HUES6 (cell line): Measurements from ENCODE around the gene ADGRD2.

Source experiments
- H3K27ac ChIP-seq: 2 replicates; pipeline ENCODE4 v1.7.0; 2013; ENCODE audit warnings: low read depth, mild to moderate bottlenecking, low read length, inconsistent platforms
- H3K27me3 ChIP-seq: 2 replicates; pipeline ENCODE4 v1.6.1; 2013; ENCODE audit warnings: low read length; ENCODE audit not compliant: control insufficient read depth, insufficient read depth
- H3K36me3 ChIP-seq: 2 replicates; pipeline ENCODE4 v1.6.1; 2013; ENCODE audit warnings: low read length; ENCODE audit not compliant: control insufficient read depth, insufficient read depth
- H3K4me1 ChIP-seq: 2 replicates; pipeline ENCODE4 v1.6.1; 2013; ENCODE audit warnings: low read length; ENCODE audit not compliant: control insufficient read depth, insufficient read depth
- H3K4me3 ChIP-seq: 2 replicates; pipeline ENCODE4 v1.5.1; 2013; ENCODE audit warnings: low read depth, low read length
- H3K9ac ChIP-seq: one replicate; pipeline ENCODE4 v1.6.1; 2013; ENCODE audit warnings: mild to moderate bottlenecking, low read length
- H3K9me3 ChIP-seq: 2 replicates; pipeline ENCODE4 v1.6.1; 2013; ENCODE audit warnings: low read depth, low read length; ENCODE audit not compliant: control insufficient read depth, insufficient read depth

ADGRD2 gene

DNA sequence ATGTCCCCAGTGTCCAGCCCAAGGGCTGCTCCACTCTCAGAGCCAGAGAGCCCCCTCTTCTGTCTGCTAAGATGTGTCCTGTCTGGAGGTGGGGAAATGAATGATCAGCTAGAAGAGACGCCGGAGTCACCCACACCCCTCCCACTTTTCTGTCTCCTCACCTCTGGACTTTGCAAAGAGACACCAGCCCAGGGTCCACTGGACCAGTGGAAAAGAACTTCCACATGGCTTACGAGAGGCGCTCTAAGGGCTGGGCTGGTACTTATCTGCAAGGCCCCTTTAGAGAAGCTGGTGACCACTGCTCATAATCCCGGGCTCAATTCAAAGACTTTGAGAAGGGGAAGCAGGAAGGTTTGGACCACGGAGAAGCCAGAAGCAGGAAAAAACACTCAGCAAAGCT lies 47.8 kb downstream of the ADGRD2 start:
- Histone ChIP-seq H3K9me3 (no peaks in the 10 kb centered on the region), H3K4me3 (no peak overlapping the region), H3K9ac (no peak overlapping the region), H3K4me1 (peaks cover 14% of the 10 kb centered on the region; the same call in 1 of the 2 replicates), H3K27me3 (peaks cover 45% of the 10 kb centered on the region), H3K36me3 (no peaks in the 10 kb centered on the region), H3K27ac (no peak overlapping the region)

DNA sequence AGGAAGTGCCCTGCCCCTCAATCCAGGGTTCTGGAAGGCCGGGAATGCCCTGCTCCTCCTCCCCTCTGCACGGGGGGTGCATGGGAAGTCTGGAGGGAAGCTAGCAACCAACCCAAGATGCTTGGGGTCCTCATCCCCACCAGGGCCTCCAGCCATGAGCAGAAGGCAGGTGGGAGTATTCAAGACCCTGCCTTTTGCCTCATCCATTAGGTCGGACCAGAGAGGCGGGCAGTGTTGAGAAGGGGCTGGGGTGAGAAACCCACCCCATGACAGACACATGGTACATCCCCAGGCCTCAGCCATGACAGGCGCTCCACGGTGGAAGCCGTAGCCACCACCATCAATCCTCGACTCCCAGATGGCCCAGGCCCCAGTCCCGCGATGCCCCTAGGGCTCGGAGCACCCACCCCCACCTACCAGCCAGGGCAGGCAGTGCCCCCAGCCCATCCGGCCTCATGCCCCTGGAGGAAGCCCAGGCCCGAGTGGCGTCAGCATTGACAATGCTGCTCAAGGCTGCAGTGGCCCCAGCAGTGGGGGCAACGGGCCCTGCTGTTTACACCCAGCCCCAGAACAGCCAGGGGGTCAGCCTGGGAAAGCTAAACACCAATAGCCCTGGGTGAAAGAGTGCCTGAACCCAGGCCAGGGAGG lies 48.4 kb downstream of the ADGRD2 start:
- Histone ChIP-seq H3K9me3 (no peaks in the 10 kb centered on the region), H3K27me3 (peaks cover 51% of the 10 kb centered on the region), H3K27ac (no peak overlapping the region), H3K4me3 (no peak overlapping the region), H3K4me1 (peaks cover 16% of the 10 kb centered on the region; the same call in 1 of the 2 replicates), H3K9ac (no peak overlapping the region), H3K36me3 (no peaks in the 10 kb centered on the region)

DNA sequence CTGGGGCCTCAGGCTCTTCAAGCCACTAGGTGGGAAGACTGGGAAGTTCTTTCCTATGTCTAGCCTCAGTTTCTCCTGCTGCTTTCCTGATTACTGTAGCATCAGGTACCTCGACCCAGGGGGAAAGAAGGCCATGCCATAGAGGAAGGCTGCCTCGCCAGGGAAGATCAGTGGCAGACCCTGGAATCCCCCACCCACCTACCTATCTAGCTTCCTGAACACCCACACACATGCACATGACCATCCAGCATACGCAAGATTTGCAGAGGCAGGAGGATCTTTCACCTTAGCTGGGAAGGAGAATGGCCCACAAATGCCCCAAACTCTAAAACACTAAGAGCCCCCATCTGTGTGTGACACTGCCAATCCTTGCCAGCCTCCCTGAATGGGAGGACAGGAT lies 49.0 kb downstream of the ADGRD2 start:
- H3K9me3 ChIP-seq: no peaks in the 10 kb centered on the region
- peaks cover 16% of the 10 kb centered on the region; the same call in 1 of the 2 replicates for H3K4me1 ChIP-seq
- H3K4me3 ChIP-seq: no peak overlapping the region
- H3K36me3 ChIP-seq: no peaks in the 10 kb centered on the region
- H3K27ac ChIP-seq: no peak overlapping the region
- no peak overlapping the region for H3K9ac ChIP-seq
- peaks cover 57% of the 10 kb centered on the region for H3K27me3 ChIP-seq

DNA sequence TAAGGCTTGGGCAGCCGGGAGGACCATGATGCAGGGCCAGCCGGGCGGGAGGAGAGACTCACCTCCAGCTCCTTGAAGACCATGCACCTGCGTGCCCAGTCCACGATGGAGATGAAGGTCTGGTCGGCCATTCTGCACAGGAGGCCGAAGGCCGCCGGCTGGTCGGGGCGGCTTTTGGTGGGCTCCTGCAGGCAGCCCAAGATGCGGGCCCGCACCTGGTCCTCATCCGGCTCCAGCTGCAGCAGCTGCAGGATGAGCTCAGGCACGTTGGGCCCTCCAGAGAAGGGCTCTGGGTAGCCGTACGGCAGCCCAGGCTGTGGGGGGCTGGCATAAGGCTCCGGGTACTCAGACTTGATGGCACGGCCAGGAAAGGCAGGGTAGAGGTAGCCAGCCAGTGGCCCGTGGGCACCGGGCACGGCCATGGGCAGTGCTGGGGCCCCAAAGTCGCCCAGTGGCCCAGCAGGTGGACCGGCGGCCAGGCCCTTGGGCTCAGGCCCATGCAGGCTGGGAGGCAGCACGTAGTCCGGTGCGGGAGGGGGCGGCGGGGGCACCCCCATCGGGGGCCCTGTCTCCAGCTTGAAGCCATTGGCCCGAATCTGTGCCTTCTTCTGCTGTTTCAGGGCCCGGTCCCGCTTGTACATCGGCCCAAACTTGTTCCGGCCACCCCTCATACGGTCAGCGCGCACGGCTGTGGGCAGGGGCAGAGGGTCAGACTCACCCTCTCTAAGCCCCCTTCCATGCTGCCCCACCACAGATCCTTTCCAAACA lies 50.0 kb downstream of the ADGRD2 start:
- Histone ChIP-seq H3K4me1 (peaks cover 16% of the 10 kb centered on the region; the same call in 1 of the 2 replicates), H3K27me3 (peaks cover 65% of the 10 kb centered on the region), H3K27ac (no peak overlapping the region), H3K36me3 (no peaks in the 10 kb centered on the region), H3K9me3 (no peaks in the 10 kb centered on the region), H3K4me3 (no peak overlapping the region), H3K9ac (no peak overlapping the region)

DNA sequence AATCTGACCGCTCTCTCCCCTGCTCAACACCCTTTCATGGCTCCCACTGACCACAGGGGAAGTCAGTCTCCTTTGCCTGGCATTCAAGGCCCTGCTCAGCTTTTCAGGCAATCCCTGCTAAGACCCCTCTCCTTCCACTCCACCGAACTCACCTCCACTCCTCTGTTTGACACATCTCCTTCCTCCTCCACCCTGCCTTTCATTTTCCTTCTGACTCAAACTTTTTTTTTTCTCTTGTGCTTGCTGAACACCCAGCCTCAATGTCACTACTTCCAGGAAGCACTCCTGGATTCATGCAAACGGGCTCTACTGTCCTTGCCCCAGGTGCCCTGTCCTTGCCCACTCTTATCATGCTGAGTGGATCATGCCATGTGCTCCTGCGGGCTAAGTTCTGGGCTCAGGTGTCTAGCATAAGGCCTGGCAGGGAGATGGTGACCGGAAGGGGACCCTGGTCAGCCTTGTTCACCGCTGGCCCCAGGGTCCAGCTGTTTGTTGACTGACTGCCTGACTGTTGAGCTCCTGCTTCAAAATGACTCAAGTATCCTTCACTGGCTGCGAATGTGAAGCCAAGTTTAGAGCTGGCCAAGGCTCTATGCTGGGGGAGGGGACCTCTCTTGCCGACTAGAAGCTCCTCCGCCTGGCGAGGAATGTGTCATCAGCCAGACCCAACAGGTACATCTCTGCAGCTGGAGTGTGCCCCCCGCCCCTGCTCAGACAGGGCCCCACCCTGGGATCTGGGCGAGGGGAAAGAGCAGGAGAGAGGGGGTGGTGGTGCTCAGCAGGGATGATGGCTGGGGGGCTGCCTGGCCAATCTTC lies 50.8 kb downstream of the ADGRD2 start:
- no peak overlapping the region for H3K27ac ChIP-seq
- H3K9me3 ChIP-seq: no peaks in the 10 kb centered on the region
- no peak overlapping the region for H3K4me3 ChIP-seq
- H3K36me3 ChIP-seq: no peaks in the 10 kb centered on the region
- peaks cover 16% of the 10 kb centered on the region; the same call in 1 of the 2 replicates for H3K4me1 ChIP-seq
- H3K9ac ChIP-seq: no peak overlapping the region
- peaks cover 73% of the 10 kb centered on the region for H3K27me3 ChIP-seq

DNA sequence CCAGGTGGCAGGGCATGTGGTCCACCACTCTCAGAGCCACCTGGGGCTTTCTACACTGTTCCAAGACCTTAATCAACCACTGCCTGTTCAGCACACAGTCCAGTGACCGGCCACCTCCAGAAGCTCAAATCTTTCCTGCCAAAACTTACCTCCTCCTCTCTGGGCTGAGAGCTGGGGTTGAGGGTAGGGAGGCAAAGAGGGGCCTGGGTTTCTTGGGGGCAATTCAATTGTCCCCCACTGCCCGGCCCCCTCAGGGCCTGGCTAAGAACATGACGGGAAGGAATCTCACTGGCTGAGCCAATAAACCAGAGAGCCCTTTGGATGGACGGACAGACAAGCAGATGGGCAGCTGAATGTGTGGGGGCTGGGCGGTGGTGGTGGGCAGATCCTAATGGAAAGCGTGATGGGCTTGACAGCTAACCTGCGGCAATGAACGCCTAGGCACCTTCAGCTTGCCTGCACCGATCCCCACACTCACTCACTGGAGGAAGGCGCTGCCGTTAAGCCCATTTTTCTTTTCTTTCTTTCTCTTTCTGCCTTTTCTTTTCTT lies 51.6 kb downstream of the ADGRD2 start:
- H3K4me3 ChIP-seq: no peak overlapping the region
- no peak overlapping the region for H3K27ac ChIP-seq
- H3K9ac ChIP-seq: no peak overlapping the region
- H3K9me3 ChIP-seq: no peaks in the 10 kb centered on the region
- H3K36me3 ChIP-seq: no peaks in the 10 kb centered on the region
- H3K27me3 ChIP-seq: peaks cover 81% of the 10 kb centered on the region
- H3K4me1 ChIP-seq: peaks cover 18% of the 10 kb centered on the region; the same call in 1 of the 2 replicates

DNA sequence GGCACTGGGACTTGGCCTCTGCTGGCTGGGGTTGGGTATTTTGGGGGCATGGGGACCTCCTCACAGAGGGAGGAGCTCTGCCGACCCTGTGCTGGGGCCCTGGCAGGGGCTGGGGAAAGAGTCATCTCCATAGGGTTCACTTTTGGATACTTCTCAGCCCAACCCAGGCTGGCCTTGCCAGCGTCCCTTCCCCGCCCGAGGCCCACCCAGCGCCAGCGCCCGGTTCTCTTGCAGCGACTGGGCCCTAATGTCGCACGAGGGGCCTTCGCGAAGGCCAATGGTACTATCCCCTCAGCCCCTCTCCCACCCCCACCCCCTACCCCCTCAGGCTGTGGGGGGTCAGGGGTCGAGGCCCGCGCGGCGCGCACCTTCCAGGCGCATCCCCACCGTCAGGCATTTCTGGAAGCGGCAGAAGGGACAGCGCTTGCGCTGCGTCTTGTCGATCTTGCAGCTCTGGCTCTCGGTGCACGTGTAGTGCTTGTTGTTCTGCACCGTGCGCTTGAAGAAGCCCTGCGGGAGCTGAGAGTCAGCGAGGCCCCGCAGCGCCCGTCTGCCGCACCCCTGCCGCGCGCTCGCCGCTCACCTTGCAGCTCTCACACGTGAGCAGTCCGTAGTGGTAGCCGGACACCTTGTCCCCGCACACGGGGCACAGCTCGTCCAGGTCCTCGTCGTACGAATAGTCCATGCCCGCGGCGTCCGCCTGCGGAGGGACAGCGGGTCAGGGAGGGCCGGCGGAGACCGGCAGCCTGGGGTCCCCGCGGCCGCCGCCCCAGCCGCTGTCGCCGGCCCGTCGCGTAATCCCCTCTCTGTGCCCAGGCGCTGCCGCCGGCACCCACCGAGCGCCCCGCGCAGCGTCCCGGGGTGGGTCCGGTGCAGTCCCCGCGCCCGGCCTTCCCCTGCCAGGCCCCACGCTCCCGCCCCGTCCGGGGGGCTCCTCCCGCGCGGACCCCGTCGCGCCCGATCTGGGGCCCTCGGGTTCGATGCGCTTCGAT lies 52.8 kb downstream of the ADGRD2 start:
- peaks cover 81% of the 10 kb centered on the region for H3K27me3 ChIP-seq

DNA sequence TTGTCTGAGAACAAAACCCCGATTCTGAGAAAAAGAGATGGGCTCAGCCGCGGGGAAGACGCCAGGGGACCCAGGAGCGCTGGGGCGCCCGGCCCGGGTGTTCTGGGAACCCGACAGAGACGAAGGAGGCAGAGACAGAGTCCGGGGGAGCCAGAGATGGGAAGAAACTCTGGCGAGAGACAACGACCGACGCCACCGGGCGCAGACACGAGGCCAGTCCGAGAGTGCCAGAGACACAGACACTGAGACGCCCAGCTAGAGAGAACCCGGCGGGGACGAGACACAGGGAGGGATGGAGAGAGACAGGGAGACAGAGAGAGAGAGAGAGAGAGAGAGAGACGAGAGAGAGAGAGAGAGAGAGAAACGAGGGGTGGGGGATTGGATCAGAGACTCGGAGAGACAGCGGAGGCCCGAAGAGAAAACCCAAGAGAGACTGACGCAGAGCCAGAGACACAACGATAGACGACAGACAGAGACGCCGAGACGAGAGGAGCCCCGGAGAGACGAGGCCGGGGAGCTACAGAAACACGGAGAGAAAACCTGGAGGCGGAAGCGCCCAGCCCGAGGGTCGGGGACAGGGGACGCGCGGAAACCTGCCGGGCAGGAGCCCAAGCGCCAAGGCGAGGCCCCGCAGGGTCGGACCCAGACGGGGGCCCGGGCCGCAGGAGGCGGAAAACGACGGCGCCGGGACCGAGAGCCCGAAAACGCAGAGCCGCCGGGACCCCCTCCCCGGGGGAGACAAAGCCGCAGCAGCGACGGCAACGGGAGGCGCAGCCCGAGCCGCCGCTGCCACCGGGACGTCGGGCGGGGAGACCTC lies 53.7 kb downstream of the ADGRD2 start:
- Histone ChIP-seq H3K4me3 (peak overlapping the region; percentile 48), H3K27ac (no peak overlapping the region), H3K4me1 (peaks cover 13% of the 10 kb centered on the region; the same call in 1 of the 2 replicates), H3K27me3 (peaks cover 76% of the 10 kb centered on the region), H3K36me3 (no peaks in the 10 kb centered on the region), H3K9ac (peak overlapping the region; percentile 8), H3K9me3 (no peaks in the 10 kb centered on the region)

More for the DNA sequence above, 52.8 kb downstream of the ADGRD2 start:
- Histone ChIP-seq H3K27ac (no peak overlapping the region), H3K4me1 (peaks cover 18% of the 10 kb centered on the region; the same call in 1 of the 2 replicates), H3K36me3 (no peaks in the 10 kb centered on the region), H3K9ac (no peak overlapping the region), H3K4me3 (peak overlapping the region; percentile 48), H3K9me3 (no peaks in the 10 kb centered on the region)

DNA sequence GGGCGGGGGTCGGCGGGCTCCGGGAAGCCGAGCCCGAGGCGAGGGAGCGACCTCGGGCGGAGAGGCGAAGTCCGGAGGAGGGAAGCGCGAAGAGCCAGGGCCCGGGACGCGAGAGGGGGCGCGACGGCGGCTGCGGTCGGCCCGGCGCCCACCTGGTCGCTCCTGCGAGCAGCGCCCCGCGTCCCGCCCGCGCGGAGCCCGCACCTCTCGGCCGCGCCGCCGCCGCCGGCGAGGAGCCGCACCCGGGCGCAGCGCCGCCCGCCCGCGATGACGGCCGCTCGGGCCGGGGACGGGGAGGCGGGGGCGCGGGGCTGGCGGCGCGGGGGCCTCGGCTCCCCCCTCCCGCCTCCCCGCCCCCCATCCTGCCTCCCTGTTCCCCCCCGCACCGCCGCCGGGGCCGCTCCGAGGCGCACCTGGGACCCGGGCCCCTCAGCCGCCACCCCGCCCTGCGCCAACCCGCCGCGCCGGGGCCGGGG lies 54.3 kb downstream of the ADGRD2 start:
- peak overlapping the region; percentile 52 for H3K4me3 ChIP-seq
- peaks cover 13% of the 10 kb centered on the region; the same call in 1 of the 2 replicates for H3K4me1 ChIP-seq
- H3K9ac ChIP-seq: no peak overlapping the region
- no peak overlapping the region for H3K27ac ChIP-seq
- peaks cover 72% of the 10 kb centered on the region for H3K27me3 ChIP-seq
- H3K36me3 ChIP-seq: no peaks in the 10 kb centered on the region
- H3K9me3 ChIP-seq: no peaks in the 10 kb centered on the region
